IPS-18c (cell line): ENCODE results near the gene SLC25A45.

ENCODE experiments used
- H3K4me3 ChIP-seq: 2 replicates; pipeline ENCODE4 v1.7.0; 2013; ENCODE audit warnings: low read depth, mild to moderate bottlenecking, low read length, moderate library complexity; ENCODE audit not compliant: insufficient read depth
- H3K9me3 ChIP-seq: one replicate; pipeline ENCODE4 v1.6.1; 2013; ENCODE audit warnings: mild to moderate bottlenecking, low read length, moderate library complexity; ENCODE audit not compliant: control insufficient read depth, insufficient read depth

The SLC25A45 gene

GRCh38 chr11:65380460-65381119 lies 1.9 kb downstream of the SLC25A45 start:
- Histone ChIP-seq H3K4me3 (no peak overlapping the region), H3K9me3 (no peaks in the 10 kb centered on the region)

DNA sequence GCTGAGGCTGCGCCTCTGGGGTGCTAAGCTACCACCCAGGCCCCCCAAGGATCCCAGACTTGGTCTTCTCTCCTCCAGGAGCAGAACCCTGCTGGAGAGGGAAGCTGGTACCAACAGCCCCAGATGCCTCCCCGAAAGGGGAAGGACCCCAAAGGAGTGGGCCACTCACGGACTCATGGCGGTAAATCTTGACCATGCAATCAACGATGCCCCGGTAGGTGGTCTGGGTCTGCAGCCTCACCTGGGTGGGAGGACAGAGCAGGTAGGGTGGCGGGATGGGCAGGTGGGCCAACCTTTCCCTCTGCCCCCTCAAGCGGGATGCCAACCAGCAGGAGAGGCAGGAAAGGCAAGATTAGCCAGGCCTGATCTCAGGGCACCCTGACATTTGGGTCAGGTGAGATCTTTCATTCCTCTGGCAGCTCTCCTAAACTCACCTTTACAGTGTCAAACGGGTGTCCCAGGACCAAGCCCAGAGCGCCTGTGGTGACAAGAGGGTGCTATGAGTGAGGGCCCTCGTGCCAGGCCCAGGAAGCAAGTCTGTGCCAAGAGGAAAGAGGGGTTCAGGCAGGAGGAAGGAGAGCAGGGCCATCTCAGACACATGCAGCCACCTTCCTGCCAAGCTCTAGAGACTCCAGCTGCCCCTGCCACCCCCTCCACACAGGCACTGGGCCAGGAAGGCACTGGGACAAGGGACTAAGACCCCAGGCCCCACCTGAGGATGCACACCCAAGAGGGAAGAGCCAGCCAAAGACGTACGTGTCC lies 2.6 kb downstream of the SLC25A45 start:
- no peak overlapping the region for H3K4me3 ChIP-seq
- H3K9me3 ChIP-seq: no peaks in the 10 kb centered on the region

GRCh38 chr11:65378928-65379638 lies 3.4 kb downstream of the SLC25A45 start:
- Histone ChIP-seq H3K9me3 (no peaks in the 10 kb centered on the region), H3K4me3 (no peak overlapping the region)

DNA sequence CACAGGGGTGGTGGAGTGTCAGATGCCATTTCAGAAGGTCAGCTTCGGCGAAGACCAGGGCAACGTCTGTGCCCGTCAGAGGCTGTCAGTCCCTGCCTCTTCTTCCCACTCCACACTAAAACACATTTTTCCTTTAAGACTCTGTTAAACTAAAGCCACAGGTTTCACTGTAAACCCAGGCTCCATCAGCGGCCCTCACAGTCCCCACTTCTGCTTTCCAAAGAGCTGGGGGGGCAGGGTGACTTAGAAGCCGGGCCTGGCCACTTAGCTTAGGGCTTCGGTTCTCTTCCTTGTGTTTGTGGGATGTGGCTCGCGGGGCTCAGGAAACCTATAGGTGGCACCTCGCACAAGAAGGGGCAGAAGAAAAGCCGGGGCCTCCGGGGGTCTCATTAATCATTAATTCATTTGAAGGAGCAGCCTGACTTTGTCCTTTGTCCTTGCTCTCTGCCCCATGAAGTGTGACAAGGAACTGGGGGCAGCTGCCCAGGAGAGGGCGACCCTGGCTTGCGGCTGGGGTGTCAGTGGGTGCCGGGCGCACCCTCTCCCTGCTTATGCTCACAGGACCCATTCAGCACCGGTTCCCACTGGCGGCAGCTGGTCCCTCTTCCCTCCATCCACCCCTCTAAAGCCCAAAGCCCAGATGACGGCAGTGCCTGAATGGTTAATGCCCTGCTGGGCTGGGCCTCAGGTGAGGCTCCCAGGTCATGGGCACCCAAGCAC lies 4.1 kb downstream of the SLC25A45 start:
- Histone ChIP-seq H3K9me3 (no peaks in the 10 kb centered on the region), H3K4me3 (no peak overlapping the region)

- no peaks in the 10 kb centered on the region for H3K9me3 ChIP-seq
- no peak overlapping the region for H3K4me3 ChIP-seq
Measured at GRCh38 chr11:65377777-65378176, 4.7 kb downstream of the SLC25A45 start.

DNA sequence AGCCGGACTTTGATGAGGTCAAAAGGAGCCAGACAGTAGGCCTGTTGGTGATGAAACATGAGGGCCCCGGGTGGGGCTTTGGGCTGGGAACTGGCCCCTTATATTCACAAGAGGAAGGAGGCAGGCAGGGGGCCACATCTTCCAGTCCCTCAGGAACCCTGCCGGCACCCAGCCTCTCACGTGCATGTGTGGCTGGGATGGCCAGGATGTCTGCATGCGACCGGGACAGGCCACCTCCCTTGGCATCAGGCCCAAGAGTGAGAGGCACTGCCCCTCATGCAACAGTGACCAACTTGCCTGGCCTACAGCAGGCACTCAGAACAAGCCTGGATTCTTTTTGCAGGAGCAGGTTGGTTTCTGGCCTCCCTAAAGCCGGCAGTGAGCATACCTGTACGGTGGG lies 5.4 kb downstream of the SLC25A45 start:
- no peak overlapping the region for H3K4me3 ChIP-seq
- H3K9me3 ChIP-seq: no peaks in the 10 kb centered on the region

GRCh38 chr11:65376138-65376713 lies 6.2 kb downstream of the SLC25A45 start:
- no peak overlapping the region for H3K4me3 ChIP-seq

DNA sequence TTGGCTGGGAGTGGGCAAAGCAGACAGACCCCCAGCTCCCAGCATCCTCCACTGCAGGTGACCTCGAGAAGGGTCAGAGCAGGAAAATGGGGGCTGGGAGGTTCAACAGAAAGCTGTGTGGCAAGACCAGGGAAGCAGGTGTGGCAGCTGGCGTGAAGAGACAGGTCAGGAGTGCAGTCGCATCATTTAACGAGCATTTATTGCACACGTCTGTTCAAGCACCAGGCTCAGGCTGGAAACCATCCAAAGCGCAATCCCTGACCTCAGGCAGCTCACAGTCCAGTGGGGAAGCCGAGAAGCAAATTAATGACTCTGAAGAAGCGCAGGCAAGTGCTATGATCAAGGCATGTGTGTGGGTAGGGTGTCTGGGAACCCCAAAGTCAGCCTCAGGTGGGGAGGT lies 7.4 kb downstream of the SLC25A45 start:
- Histone ChIP-seq H3K4me3 (no peak overlapping the region), H3K9me3 (no peaks in the 10 kb centered on the region)

More at GRCh38 chr11:65376138-65376713, 6.2 kb downstream of the SLC25A45 start:
- no peaks in the 10 kb centered on the region for H3K9me3 ChIP-seq

GRCh38 chr11:65373839-65374580 lies 8.4 kb downstream of the SLC25A45 start:
- Histone ChIP-seq H3K9me3 (no peaks in the 10 kb centered on the region), H3K4me3 (no peak overlapping the region)

- Histone ChIP-seq H3K4me3 (no peak overlapping the region), H3K9me3 (no peaks in the 10 kb centered on the region)
Measured at GRCh38 chr11:65370659-65371049, 11.8 kb downstream of the SLC25A45 start.

GRCh38 chr11:65366340-65366773 lies 16.1 kb downstream of the SLC25A45 start:
- Histone ChIP-seq H3K9me3 (no peaks in the 10 kb centered on the region), H3K4me3 (no peak overlapping the region)

DNA sequence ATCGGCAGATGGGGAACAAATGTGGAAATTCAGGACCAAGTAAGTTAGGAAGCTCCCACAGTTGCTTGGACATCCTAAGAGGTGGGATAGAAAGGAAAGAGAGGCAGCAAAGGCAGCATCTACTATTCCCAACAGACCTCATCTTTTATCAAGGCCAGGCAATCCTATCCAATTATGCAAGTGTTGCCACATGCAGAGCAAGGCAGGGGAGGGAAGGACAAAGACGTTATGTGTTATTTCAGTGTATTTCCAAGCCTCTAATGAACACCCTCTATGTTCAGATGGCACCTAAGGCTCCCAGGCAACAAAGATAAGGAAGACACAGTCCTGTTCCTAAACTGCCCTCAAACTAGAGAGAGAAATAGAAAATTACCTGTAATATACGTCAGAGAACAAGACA lies 18.7 kb downstream of the SLC25A45 start:
- Histone ChIP-seq H3K4me3 (no peak overlapping the region), H3K9me3 (no peaks in the 10 kb centered on the region)

DNA sequence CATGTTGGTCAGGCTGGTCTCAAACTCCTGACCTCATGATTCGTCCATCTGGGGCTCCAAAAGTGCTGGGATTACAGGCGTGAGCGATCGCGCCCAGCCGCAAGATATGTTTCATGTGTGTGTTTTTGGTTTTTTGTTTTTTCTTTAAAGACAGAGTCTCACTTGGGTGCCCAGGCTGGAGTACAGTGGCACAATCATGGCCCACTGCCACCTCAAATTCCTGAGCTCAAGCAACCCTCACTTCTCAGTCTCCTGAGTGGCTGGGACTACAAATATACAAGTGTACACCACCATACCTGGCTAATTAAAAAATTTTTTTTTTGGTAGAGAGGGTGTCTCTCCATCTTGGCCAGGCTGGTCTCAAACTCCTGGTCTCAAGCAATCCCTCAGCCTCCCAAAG lies 19.5 kb downstream of the SLC25A45 start:
- Histone ChIP-seq H3K9me3 (no peaks in the 10 kb centered on the region), H3K4me3 (no peak overlapping the region)

- H3K9me3 ChIP-seq: no peaks in the 10 kb centered on the region
- H3K4me3 ChIP-seq: no peak overlapping the region
Measured at GRCh38 chr11:65362320-65362931, 20.0 kb downstream of the SLC25A45 start.

- Histone ChIP-seq H3K9me3 (no peaks in the 10 kb centered on the region), H3K4me3 (no peak overlapping the region)
Measured at GRCh38 chr11:65357856-65358356, 24.5 kb downstream of the SLC25A45 start.

DNA sequence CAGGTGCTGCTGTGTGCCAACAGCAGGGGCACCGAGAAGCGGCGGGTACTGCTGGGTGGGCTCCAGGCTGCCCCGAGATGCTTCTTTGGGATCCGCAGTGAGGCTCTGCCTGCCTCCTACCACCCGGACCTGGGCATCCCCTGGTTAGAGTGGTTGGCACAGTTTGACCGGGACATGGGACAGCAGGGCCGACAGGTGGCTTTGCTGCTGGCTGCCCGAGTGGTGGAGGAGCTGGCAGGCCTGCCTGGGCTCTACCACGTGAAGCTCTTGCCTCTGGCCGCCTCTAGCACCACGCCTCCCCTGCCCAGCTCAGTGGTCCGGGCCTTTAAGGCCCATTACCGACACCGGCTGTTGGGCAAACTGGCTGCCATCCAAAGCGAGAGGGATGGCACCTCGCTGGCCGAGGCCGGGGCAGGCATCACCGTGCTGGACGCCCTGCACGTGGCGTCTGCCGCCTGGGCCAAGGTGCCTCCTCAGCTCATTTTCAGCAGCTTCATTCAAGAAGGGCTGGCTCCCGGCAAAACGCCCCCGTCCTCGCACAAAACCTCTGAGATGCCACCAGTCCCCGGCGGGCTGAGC lies 26.0 kb downstream of the SLC25A45 start:
- Histone ChIP-seq H3K9me3 (no peaks in the 10 kb centered on the region), H3K4me3 (no peak overlapping the region)
